A204.1 (cell line): ENCODE data around the gene CRYBA4.

Source experiments
- FAIRE-seq: peaks from 2 replicates; lab custom pipeline; 2012; peaks lifted over from hg19 to GRCh38; lab: Jason Lieb, UNC

CRYBA4 gene

DNA sequence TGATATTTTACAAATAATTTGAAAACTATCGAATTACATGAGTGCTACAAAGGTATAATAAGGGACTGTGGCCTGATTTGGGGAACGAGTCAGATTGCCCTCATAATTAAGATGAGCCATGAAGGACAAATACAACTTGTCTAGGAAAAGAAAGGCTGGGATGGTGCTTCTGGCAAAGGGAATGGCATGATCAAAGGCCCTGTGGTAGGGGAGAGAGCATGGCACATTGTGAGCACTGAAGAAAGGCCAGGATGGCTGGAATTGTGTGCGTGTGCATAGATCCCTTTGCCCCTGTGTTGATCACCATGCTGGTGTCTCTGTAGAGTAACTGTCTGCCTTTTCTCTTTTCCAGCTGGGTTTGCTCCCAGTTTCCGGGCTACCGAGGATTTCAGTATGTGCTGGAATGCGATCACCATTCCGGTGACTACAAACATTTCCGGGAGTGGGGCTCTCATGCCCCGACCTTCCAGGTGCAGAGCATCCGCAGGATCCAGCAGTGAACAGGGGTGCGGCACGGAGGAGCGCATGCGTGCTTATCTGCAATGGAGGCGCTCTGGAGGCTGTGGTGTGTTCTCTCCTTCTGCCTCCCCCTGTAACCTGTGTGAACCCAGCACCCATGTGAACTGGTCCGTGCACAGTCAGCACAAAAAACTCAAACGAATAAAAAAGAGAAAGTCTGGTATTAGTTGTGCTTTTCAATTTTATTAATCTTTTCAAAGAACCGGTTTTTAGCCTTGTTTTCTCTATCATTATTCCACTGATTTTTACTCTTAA is 8.4 kb downstream of the CRYBA4 start:
- no peak for FAIRE-seq

DNA sequence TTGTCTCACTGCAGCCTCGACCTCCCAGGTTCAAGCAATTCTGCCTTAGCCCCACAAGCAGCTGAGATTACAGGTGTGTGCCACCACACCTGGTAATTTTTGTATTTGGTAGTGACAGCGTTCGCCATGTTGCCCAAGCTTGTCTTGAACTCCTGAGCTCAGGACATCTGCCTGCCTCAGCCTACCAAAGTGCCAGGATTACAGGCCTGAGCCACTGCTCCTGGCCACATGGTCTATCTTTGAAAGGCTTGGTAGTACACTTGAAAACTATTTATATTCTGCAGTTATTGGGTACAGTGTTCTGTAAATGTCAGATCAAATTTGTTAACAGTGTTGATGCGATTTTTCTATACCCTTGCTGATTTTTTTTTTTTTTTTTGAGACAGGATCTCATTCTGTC is 9.5 kb downstream of the CRYBA4 start:
- no peak for FAIRE-seq

DNA sequence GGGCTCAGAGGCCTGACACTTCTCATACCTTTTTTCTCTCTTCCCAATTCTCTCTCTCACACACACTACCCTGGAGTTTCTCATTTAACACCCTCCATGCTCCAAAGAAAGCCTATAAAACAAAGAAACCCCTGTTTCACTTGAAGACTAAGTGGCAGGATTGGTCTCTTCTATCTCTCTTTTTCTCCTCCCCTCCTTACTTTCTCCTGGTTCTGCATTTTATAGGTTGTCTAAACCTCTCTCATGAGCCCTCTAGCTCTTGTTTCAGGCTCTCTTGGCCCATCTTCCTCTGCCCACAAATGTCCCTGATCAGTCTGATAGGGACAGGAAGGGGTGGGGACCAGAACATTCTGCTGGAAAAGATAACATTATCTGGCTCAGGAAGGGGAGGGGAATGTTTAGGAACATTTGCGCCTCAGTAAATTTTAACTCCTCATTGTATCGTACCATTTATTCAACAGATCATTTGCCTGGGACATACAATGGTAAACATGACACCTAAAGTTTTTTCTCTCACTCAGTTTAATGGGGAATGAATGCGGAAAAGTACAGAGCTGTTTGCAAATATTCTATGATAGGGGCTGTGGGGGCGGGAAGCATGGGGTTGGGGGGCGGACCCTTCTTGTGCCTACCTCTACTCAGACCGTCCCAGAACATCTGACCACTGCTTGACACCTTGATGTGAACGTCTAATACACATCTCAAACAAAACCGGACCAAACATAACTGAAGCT is 10.8 kb downstream of the CRYBA4 start:
- FAIRE-seq: no peak

DNA sequence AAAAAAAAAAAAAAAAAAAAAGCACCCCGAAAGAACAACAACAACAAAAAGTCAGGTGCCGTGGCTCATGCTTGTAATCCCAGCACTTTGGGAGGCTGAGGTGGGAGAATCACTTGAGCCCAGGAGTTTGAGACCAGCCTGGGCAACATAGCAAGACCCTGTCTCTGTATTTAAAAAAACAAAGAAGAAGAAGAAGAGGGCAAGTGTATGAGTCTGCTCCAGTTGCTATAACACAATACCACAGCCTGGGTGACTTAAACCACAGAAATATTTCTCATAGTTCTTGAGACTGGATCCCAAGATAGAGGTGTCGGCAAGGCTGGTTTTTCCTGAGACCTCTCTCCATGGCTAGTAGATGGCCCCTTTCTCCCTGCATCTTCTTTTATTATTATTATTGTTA is 12.4 kb downstream of the CRYBA4 start:
- FAIRE-seq: no peak

DNA sequence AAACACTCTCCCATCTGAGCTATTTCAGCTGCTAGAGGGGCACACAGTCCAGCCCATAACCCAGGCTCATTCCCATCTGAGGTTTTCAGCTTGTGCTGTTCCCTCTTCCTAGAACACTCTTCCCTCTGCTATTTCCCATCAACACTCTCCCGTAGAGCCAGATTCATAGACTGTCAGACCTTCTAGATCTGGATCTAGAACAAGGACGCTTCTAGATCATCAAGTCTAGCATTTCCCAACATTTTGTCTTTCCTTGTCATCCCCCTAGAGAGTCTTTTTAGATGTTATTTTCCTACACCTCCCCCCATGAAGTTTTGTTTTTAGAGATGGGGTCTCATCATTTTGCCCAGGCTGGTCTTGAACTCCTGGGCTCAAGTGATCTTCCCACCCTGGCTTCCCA is 13.4 kb downstream of the CRYBA4 start:
- no peak for FAIRE-seq

DNA sequence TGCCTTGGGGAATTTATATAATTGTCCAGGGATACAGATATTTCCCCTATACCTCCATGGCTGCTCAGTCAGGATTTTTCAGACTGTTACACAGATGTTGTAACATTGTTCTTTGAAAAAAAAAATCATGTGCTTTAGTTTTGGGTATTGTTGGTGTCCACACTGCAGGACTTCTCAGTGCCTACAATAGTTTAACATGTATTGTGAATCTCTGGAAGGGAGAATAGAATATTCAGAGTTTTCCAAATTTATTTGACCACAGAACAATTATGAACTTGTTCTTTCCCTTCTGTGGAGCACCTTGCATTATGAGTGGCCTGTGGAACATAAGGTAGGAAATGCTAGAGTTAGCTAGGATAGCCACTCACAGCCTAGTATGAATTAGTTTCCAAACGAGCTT is 14.5 kb downstream of the CRYBA4 start:
- FAIRE-seq: no peak

DNA sequence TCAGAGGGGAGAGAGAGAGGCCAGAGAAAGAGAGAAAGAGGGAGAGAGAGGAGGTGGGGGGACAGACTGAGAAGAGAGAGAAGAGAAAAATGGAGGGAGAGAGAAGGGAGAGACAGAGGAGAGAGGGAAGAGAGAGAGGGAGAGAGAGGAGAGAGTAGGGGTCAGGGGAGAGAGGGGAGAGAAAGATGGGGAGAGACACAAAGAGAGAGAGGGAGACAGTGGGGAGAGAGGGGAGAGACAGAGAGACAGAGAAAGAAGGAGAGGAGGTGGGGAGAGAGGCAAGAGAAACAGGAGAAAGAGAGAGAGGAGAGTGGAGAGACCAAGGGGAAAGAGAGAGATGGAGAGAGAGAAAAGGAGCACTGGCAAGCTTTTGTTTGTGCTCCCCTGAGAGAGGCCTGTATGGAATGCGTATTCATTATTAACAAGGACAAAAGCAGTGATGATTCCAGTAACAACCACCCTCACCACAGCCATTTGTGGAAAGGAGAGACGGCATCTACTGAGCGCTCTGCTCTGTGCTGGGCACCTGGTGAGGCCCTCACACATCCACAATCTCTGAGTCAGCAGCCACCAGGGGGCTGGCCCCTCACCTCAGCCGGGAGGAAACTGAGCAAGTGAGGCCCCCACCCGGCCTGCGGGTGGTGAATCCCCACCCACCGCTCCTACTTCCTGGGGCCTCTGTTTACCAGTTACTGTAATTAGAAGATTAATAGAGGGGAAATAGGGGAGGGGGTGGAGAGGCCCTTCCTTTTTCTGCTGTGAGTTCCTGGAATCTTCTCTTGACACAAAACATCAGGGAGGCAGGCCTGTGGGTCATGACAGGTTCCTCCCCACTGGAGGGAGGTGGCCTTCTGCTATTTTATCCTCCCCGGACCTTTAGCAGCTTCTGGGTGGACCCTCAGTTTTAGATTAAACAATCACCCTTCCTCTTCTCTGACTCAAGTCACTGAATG is 21.0 kb downstream of the CRYBA4 start:
- no peak for FAIRE-seq

DNA sequence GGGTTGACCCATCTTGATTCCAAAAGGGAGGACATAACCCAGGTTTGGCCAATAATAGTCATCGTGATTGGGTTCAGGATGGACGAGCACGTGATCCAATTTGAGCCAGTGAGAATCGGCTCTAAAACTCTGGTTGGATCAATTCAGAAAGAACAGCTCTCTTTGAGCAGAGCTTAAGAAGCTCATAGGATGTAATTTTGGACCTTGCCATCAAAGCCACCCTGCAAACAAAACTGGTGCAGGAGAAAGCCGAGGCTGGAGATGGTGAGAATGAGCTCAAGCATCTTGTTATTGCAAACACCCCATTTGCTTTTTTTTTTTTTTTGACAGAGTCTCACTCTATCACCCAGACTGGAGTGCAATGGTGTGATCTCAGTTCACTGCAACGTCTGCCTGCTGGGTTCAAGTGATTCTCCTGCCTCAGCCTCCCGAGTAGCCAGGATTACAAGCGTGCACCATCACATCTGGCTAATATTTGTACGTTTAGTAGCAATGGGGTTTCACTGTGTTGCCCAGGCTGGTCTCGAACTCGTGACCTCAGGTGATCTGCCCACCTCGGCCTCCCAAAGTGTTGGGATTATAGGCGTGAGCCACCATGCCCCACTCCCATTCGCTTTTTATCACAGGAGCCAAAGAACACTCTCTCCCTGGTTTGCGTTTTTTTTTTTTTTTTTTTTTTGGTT is 21.8 kb downstream of the CRYBA4 start:
- FAIRE-seq: no peak

DNA sequence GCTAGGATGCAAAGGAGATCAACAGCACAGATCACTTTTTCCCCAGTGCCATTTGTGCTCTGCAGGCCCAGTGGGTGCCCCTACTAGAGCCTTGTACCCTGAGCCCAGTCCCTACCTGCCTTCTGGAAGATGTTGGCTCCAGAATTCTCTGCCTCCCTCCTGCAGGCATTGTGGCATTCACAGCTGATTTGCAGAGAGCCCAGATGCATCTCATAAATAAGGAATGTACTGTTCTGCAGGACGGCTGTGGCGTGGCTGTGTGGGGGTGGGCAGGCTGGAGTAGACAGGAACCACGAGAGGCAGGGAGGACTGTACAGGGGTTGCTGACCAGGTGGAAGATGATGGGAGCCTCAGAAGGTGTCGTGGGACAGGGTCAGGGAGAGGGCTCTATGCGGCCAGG is 24.4 kb downstream of the CRYBA4 start:
- FAIRE-seq: no peak

DNA sequence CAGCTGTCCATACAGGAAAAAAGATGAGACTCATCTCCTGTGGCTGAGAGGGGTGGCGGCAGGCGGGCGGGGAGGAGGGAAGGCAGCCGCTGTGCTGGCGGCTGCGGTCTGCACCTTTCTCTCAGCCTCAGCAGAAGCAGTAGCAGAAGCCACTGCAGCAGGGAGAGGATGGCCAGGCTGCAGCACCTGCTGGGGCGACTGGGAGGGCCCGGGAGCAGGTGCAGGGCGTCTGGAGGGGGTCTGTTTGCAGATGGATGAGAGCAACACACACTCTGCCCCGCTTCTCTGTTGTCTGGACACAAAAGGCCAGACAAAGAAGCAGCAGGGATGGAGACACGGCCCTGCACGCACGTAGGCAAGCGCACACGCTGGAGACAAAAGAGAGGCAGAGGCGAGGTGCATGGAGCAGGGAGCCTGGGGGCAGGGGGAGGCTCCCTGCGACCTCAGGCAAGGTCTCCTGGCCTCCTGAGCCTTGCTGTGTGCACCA is 26.3 kb downstream of the CRYBA4 start:
- FAIRE-seq: no peak

DNA sequence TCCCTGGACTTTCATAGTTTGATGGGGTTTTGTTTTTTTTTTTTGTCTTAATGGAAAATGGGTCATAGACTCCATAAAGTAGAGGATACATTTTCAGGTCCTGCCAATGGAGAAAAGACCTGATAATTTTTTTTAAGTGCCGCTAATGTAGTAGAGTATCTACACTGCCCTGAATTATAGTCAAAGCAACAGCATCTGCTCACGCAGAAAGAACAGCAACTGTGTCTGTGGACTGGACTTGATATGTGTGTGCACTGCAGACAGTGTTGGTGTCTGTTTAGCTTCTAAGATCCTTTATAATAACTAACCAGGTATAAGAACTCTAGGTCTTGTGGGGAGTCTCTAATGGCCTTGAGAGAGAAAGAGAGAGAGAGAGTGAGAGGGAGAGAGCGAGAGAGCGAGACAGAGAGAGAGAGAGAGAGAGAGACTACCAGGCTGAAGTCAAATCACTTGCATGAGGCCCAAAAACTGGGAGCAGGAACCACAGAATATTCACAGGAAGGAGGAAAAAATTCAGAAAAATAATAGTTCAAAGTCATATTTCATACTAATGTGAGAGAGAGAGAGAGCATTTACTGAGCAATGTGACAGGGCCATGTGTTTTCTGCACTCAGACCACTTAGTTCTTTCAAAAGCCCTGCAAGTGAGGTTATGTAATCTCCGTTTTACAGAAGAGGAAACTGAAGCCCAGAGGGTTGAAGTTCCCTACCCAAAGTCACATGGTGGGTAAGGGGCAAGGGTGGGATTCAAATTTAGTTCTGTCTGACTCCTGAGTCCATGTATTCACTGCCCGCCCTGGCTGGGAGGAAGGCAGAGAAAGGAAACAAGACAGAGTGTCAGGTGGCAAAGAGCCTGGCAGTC is 27.0 kb downstream of the CRYBA4 start:
- FAIRE-seq: no peak

DNA sequence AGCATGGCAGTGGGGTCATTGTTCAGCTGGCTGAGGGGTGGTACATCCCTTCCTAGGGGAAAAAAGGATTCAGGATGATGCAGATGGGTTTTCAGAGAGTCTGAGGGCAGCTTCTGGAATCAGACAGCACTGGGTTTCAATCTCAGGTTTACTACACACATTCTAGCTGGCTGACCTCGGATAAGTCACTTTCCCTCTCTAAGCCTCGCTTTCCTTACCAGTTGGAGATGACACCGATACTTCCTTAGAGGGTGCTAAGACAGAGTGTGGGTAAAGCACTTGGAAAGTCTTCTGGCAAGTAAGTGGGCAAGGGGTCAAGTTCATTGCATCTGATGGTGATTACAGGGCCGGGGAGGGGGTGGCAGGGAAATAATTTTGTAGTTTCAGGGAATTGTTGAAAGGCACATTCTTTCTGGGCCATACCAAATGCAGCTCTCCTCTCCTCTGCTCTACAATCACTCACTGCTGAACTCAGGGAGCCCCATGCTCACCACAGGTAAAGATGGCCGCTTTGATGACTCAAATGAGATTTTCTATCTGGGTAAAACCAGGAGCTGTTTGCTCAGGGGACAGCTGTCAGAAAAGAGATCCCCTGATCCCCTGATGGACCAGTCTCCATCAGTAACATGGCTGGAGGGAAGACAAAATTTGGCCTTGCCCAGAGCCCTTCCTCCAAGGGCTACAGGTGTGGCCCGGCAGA is 29.1 kb downstream of the CRYBA4 start:
- FAIRE-seq: no peak

DNA sequence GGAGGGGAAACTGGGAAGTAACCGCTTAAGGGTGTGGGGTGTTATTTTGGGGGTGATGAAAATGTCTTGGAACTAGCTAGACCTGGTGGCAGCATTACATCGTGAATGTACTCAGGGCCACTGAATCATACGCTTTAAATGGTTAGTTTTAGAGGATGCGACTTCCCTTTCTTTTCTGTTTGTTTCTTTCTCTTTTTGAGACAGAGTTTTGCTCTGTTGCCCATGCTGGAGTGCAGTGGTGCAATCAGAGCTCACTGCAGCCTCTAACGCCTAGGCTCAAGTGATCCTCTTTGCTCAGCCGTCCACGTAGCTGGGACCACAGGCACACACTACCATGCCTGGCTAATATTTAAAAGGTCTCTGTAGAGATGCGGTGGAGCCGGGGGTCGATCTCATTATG is 30.1 kb downstream of the CRYBA4 start:
- no peak for FAIRE-seq

DNA sequence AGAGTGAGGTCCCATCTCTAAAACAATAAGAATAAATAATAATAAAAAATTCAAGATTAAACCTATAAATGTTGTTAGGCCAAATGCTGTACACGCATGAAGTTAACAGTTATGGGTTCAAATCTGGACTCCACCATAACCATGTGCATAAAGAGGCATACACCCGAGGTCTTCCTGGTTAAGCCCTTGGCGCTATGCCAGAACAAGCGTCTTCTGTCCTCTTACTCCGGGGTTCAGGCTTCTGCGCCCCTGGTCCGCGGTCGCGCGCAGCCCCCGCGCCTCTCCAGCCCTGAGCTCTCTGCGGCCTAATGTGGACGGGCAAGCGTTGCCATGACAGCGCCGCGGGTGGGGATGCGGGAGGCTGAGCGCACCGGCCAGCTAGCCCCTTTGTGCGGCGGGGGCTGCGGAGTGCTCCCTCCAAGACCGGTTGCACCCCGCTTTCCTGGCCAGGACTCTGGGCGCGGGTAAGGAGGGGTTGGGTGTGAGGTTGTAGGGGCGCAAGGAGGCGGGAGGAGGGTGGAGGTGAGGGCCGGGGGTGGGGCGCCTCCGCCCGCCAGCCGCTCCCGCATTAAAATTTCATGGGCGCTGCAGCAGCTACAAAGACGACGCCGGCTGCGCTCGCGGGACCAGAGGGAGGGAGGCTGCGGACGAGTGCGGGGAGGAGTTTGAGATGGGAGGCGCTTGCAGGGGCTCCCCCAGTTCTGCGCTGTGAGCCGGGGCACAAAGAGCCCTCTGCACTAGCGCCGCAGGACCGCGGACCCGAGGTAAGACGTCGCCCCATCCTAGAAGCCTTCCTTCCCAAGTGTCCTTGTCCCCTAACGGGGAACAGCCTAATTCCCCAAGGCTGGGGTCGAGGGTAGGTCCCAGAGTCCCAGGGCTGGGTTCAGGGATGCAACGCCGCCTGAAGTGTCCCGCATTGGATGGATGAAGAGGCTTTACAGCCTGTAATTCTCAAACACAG is 35.4 kb downstream of the CRYBA4 start, which contains the start of gene MIAT:
Gene MIAT (plus strand): TSS at position 698 of the 961 bp plus-strand sequence.
- FAIRE-seq: no peak

DNA sequence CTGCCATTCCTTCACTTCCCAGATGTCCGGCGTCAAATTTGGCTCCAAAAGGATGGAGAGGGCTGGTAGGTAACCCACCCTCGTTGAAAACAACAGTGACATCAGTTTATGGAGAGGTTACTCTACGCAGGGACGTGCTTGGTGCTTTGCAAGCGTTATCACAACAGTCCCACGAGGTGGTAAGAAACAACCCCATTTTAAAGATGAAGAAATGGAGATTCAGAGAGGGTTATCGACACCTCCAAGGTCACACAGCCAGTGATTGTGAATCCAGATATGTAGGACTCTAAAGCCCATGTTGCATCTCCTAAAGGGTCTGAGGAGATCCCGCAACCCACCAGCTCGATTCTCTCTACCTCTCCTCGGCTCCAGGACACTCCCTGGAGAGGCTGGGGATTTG is 36.4 kb downstream of the CRYBA4 start:
- no peak for FAIRE-seq

DNA sequence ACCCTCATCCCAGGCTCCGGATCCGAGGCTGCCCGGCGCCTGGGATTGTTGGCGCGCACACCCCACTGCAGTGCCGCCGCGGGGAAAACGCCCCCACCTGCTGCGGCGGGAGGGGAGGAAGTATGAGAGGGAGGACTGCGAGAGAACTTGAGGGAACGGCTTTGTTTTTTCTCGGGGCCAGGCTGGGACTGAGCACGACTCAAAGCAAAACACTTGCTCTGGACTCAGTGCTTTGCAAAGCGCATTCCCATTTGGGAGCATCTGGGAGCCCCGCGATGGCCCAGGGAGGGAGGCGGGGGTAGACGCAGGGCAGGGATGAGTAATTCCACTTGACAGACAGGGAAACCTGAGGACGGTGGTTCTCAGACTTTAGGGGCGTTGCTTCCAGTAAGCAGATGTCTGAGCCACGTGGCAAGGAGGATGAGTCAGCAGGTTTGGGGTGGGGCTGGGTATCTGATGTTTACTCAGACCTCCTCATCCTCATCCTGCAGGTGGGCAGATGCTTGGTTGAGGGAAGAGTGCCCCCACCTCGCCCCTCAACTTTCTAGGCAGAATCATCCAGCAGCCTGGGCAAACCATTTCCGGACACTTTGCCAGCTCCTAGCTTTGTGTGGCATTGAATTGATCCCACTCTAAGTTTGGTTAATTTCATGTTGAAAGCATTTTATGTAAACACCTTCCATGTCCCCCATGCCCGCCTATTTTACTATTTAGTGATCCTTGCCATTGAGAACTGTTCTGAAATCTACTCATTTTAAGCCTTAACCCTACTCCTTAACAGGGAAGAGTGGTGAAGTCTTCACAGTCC is 37.1 kb downstream of the CRYBA4 start:
- no peak for FAIRE-seq

DNA sequence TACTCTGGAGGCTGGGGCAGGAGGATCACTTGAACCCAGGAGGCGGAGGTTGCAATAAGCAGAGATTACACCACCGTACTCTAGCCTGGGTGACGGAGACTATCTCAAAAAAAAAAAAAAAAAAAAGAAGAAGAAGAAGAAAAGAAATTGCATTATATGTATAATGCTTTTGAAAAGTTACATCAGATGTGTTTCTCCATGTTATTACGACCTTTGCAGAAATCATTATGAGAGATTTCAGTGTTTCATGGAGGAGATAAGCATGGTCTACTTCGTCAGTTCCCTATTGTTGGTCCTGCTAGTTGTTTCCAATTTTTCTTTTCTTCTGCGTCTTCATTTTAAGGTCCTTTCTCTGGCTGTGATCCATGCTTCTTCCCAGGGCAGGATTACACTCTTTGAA is 38.6 kb downstream of the CRYBA4 start:
- no peak for FAIRE-seq

DNA sequence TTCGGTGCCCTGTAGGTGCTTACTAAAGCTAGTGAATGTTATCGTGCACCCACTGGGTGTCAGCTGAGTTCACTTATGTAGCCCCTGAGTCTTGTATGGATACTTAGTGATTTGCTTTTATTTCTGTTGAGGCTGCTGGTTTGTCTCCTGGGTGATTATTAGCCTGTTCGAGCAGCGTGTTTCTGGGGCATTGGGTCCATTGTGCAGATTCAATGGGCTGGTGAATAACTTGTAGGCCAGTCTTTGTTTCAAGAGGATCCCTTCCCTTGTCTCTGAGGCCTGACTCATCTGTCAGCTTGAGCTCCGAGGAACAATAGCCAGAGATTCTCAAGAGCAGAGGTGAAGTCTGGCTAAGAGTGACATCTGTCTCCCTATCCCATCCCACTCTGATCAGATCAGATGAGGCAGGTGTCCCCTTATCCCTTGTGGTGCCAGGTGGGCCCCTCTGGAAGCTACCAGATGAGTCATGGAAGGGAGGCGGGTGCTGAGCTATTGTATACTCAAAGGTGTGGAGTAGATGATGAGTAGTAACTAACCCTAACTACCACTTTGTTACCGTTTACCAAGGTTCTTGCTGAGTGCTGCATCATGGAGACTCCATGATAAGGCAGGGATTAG is 39.3 kb downstream of the CRYBA4 start:
- FAIRE-seq: no peak
